Duodenal mucosa (tissue), 2 donors: ENCODE data around the gene TRUB2.

Source experiments
- H3K27ac ChIP-seq: one replicate; pipeline ENCODE4 v1.7.0; 2013; ENCODE audit warnings: low read depth, low read length
- H3K27me3 ChIP-seq, 2 donors: one replicate each; pipeline ENCODE4 v1.7.0; 2013; ENCODE audit warnings: low read length in 2 of 2, control low read depth in 1 of 2; ENCODE audit not compliant: insufficient read depth in 2 of 2, control insufficient read depth in 1 of 2
- H3K36me3 ChIP-seq, 2 donors: one replicate each; pipeline ENCODE4 v1.7.0; 2013; ENCODE audit warnings: low read length in 2 of 2, control low read depth in 1 of 2; ENCODE audit not compliant: insufficient read depth in 2 of 2, control insufficient read depth in 1 of 2
- H3K4me1 ChIP-seq, 2 donors: one replicate each; pipeline ENCODE4 v1.7.0; 2013; ENCODE audit warnings: low read length in 2 of 2, control low read depth in 1 of 2; ENCODE audit not compliant: insufficient read depth in 2 of 2, control insufficient read depth in 1 of 2
- H3K4me3 ChIP-seq, 2 donors: one replicate each; pipeline ENCODE4 v1.7.0; 2013; ENCODE audit warnings: low read length in 2 of 2, low read depth in 1 of 2
- H3K9ac ChIP-seq, 2 donors: one replicate each; pipeline ENCODE4 v1.7.0; 2013; ENCODE audit warnings: low read length in 2 of 2, low read depth in 1 of 2
- H3K9me3 ChIP-seq, 2 donors: one replicate each; pipeline ENCODE4 v1.7.0; 2013; ENCODE audit warnings: low read length in 2 of 2, control low read depth in 1 of 2; ENCODE audit not compliant: control insufficient read depth in 1 of 2

The TRUB2 gene

DNA sequence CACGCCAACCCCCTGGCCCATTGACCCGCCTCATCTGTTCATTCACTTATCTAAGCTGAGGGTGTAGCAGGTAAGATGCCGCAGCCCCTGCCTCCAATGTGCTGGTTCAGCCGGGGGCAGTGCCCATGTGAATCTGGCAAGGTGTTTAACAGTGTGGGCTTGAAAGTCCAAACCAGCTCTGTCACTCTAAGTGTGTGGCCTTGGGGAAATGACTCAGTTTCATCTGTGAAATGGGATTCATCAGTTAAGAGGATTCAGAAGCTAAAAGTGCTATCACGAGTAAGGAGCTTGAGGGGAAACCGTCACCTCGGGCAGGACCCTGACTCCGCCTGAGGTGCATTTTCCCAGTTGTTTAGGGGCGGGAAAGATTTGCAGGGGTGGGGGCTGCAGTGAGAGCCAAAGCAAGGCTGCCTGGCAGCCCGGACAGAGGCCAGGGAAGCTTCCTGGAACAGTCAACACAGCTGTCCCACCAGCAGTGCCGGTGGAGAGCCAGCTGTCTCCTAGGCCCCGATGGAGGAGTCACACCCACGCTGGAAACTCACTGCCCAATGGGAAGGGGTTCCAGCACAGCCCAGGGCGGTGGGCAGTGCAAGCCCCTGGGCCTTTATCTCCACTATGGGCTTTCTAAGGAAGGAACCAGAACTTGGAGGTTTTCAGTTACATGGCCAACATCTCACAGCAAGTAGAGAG lies 39.2 kb upstream of the TRUB2 start:
- peaks cover 20 to 23% of the 10 kb centered on the region in 2 donors for H3K4me1 ChIP-seq
- no peaks in the 10 kb centered on the region for H3K27me3 ChIP-seq
- no peaks in the 10 kb centered on the region for H3K9me3 ChIP-seq
- H3K27ac ChIP-seq = no peak overlapping the region
- peak overlapping the region; percentile 71 to 84 for H3K4me3 ChIP-seq
- H3K9ac ChIP-seq = peak overlapping the region; percentile 25 to 64
- peaks cover 0 to 12% of the 10 kb centered on the region in 2 donors for H3K36me3 ChIP-seq

DNA sequence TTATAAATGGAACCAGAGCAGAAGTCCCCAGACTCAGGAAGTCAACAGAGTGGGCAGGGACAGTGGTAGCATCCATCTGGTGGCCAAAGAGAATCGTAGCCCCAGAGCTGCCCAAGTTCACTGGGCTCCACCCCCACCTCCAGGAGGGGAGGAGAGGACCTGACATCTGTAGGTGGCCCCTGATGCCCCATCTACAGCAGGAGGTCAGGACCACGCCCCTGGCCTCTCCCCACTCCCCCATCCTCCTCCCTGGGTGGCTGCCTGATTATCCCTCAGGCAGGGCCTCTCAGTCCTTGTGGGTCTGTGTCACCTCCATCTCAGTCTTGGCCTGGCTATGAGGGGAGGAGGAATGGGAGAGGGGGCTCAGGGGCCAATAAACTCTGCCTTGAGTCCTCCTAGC lies 38.6 kb upstream of the TRUB2 start:
- H3K9me3 ChIP-seq = no peaks in the 10 kb centered on the region
- H3K36me3 ChIP-seq = peaks cover 0 to 18% of the 10 kb centered on the region in 2 donors
- H3K27me3 ChIP-seq = no peaks in the 10 kb centered on the region
- no peak overlapping the region for H3K4me3 ChIP-seq
- H3K9ac ChIP-seq = no peak overlapping the region
- peaks cover 20 to 23% of the 10 kb centered on the region in 2 donors for H3K4me1 ChIP-seq
- no peak overlapping the region for H3K27ac ChIP-seq

DNA sequence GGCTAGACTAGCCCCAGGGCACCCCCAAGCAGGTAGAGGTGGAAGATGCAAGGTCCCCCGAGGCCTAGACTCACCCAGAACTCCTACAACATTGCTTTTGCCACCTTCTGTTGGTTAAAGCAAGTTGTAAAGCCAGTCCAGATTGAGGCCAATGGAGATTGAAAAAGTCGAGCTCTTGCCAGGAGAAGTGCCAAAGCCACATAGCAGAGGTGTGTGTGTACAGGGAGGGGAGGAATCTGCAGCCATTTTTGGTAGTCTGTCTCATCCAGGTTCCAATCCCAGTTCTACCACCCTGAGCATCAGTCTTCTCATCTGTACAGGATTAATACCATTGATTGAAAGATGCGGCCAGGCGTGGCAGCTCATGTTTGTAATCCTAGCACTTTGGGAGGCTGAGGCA lies 36.6 kb upstream of the TRUB2 start:
- peaks cover 9 to 32% of the 10 kb centered on the region in 2 donors for H3K36me3 ChIP-seq
- H3K4me3 ChIP-seq = no peak overlapping the region
- H3K4me1 ChIP-seq = peaks cover 13% of the 10 kb centered on the region in 2 donors
- no peaks in the 10 kb centered on the region for H3K27me3 ChIP-seq
- no peak overlapping the region for H3K27ac ChIP-seq
- no peaks in the 10 kb centered on the region for H3K9me3 ChIP-seq
- H3K9ac ChIP-seq = no peak overlapping the region

DNA sequence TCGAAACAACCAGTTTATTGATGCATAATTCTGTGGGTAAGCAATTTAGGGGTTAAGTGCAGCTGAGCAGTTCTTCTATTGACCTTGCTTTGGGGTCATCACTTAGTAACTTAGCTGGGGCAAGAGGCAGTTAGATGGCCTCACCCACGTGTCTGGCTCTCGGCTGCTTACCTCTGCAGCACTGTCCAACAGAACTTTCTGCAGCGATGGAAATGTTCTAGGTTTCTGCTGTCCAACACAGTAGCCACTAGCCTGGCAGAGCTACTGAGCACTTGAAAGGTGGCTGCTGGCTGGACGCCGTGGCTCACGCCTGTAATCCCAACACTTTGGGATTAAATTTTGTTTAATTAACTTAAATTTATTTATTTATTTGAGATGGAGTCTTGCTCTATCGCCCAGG lies 35.8 kb upstream of the TRUB2 start:
- H3K4me1 ChIP-seq = peaks cover 13% of the 10 kb centered on the region in 2 donors
- H3K36me3 ChIP-seq = peaks cover 10 to 37% of the 10 kb centered on the region in 2 donors
- H3K27me3 ChIP-seq = no peaks in the 10 kb centered on the region
- H3K4me3 ChIP-seq = no peak overlapping the region
- no peak overlapping the region for H3K27ac ChIP-seq
- no peak overlapping the region for H3K9ac ChIP-seq
- no peaks in the 10 kb centered on the region for H3K9me3 ChIP-seq

DNA sequence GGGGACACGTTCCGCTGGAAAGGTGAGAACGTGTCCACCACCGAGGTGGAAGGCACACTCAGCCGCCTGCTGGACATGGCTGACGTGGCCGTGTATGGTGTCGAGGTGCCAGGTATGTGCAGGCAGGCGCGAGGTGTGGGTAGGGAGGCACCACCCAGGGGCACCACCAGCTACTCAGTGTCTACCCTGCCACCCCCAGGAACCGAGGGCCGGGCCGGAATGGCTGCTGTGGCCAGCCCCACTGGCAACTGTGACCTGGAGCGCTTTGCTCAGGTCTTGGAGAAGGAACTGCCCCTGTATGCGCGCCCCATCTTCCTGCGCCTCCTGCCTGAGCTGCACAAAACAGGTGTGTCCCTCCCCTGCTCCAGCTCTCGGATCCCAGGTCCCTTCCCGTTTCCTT lies 33.2 kb upstream of the TRUB2 start:
- Histone ChIP-seq H3K27ac (no peak overlapping the region), H3K36me3 (peaks cover 20 to 50% of the 10 kb centered on the region in 2 donors), H3K4me3 (no peak overlapping the region), H3K4me1 (no peaks in the 10 kb centered on the region), H3K27me3 (no peaks in the 10 kb centered on the region), H3K9ac (no peak overlapping the region), H3K9me3 (no peaks in the 10 kb centered on the region)

DNA sequence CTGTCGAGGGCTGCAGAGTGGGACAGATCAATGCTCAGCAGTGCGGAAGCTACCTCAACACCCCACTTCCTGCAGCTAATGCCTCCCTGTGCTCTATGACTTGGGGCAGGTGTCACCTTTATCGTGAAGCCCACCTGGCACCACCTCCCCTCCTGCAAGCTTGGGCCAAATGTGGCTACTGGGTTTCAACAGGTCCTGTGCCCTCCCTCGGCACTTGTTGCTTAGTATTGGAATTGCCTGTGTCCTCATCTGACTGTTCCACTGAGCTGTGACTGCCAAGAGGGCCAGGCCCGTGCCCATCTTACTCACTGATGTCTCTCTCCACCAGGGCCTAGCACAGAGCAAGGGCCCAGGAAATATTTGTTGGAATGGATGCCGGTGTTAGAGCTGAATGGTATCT lies 27.5 kb upstream of the TRUB2 start:
- H3K27ac ChIP-seq = no peak overlapping the region
- H3K9ac ChIP-seq = no peak overlapping the region
- H3K9me3 ChIP-seq = no peaks in the 10 kb centered on the region
- H3K4me3 ChIP-seq = no peak overlapping the region
- no peaks in the 10 kb centered on the region for H3K27me3 ChIP-seq
- H3K4me1 ChIP-seq = no peaks in the 10 kb centered on the region
- peaks cover 42 to 73% of the 10 kb centered on the region in 2 donors for H3K36me3 ChIP-seq

DNA sequence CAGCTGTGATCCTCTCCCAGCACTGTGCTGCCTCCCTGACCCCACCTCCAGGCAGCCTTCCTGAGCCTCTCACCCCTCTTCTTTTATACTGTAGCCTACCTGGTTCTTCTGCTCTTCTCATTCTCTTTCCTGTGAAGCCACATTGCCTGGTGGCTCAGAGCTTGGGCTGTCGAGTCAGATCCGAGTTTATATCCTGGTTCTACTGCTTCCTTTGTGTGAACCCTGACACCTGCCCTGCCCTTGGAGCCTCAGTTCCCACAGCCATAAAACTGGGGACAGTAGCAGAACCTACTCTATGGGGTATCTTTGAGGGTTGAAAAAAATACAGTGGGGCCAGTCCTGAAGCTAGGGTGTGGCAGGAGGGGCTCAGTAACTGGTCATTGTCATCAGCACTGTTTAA lies 26.9 kb upstream of the TRUB2 start:
- Histone ChIP-seq H3K36me3 (peaks cover 40 to 78% of the 10 kb centered on the region in 2 donors), H3K4me1 (no peaks in the 10 kb centered on the region), H3K9ac (no peak overlapping the region), H3K27me3 (no peaks in the 10 kb centered on the region), H3K27ac (no peak overlapping the region), H3K9me3 (no peaks in the 10 kb centered on the region), H3K4me3 (no peak overlapping the region)

DNA sequence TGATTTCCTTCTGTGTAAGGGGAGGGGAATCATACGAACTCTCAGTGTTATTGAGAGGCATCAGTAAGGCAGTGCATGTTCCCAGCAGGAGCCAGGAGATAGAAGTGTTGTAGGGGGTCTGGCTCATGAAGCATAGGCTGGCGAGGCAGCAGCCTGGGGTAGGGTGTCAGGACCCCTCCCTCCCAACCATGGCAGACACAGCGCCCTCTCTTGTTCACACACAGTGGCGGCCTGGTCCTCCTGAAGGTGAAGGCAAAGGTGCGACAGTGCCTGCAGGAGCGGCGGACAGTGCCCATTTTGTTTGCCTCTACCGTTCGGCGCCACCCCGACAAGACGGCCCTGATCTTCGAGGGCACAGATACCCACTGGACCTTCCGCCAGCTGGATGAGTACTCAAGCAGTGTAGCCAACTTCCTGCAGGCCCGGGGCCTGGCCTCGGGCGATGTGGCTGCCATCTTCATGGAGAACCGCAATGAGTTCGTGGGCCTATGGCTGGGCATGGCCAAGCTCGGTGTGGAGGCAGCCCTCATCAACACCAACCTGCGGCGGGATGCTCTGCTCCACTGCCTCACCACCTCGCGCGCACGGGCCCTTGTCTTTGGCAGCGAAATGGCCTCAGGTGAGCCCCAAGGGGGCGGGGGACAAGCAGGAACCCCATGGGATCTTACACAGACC lies 22.8 kb upstream of the TRUB2 start:
- Histone ChIP-seq H3K4me1 (peaks cover 9 to 17% of the 10 kb centered on the region in 2 donors), H3K9ac (no peak overlapping the region), H3K9me3 (no peaks in the 10 kb centered on the region), H3K27ac (no peak overlapping the region), H3K27me3 (no peaks in the 10 kb centered on the region), H3K4me3 (no peak overlapping the region), H3K36me3 (peaks cover 29 to 67% of the 10 kb centered on the region in 2 donors)

DNA sequence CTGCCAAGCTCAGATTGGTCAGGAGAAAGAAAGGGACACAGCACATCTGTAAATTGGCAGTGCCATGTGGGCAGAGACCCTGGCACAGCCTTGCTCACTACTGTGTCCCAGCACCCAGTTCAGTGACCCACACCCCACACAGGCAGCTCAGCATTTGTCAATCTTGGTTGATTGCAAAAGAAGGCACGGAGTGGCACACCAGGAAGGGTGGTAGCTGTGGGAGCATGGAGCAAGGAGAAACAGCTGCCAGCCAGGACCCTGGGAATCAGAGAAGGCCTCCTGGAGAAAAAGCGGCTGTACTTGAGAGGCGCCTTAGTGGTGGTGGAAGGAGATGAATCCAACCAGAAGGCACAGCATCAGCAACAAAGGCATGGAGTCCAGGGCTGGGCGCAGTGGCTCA lies 21.6 kb upstream of the TRUB2 start:
- Histone ChIP-seq H3K4me3 (no peak overlapping the region), H3K27ac (no peak overlapping the region), H3K9ac (no peak overlapping the region), H3K36me3 (peaks cover 24 to 56% of the 10 kb centered on the region in 2 donors), H3K27me3 (no peaks in the 10 kb centered on the region), H3K9me3 (no peaks in the 10 kb centered on the region), H3K4me1 (peaks cover 13 to 22% of the 10 kb centered on the region in 2 donors)

DNA sequence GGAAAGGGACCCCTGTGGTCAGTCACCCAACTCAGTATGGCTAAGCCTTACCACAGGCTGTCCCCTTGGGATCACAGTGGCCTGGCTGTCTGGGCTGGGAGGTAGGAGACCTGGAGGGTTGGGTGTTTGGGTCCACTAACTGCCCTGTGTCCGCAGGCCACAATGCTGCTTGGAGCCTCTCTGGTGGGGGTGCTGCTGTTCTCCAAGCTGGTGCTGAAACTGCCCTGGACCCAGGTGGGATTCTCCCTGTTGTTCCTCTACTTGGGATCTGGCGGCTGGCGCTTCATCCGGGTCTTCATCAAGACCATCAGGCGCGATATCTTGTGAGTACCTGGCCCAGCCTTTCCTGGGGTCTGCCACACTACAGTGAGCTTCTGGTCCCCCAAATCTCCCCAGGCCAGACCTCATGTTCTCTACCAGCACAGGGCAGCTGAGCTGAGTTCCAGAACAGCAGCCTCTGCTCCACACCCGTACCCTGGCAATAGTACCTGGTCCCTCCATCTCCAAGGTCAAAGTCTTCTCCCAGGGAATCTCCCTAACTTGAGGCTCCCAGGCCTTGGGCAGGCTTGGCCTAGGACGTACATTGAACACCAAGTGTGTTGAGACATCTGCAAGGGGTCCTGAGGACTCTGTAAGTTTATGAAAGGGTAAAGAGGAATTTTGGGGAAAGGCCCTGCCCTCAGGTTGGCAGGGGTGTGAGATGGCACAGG lies 20.9 kb upstream of the TRUB2 start:
- Histone ChIP-seq H3K4me3 (peak overlapping the region in 1 of 2 donors; percentile 25), H3K4me1 (peaks cover 13 to 22% of the 10 kb centered on the region in 2 donors), H3K9me3 (no peaks in the 10 kb centered on the region), H3K27ac (no peak overlapping the region), H3K9ac (no peak overlapping the region), H3K27me3 (no peaks in the 10 kb centered on the region), H3K36me3 (peaks cover 21 to 49% of the 10 kb centered on the region in 2 donors)
